ENCODE results near the gene TDP2. TPM values are rescaled to one million over a fixed set of nuclear protein-coding genes. Genes with fewer than 3 reads are reported as not detected.
"Not testable (repeated sequence)": the region's sequence is repeated elsewhere in the genome, so short reads cannot be mapped to it uniquely, and the experiment has no call there.

Gene TDP2
- total RNA-seq, 4 donors from 2014 or later = 25.2 to 44.4 (median 37.6) TPM

GRCh38 chr6:24664046-24664987 is 2.4 kb downstream of the TDP2 start:
- no peak for TF ChIP-seq POLR2A (IDR thresholded peaks at IDR 0.05; ENCODE audit: low read depth)
- Histone ChIP-seq H3K27me3 (no peaks in the 10 kb centered on the region), H3K9me3 (no peaks in the 10 kb centered on the region), H3K27ac (replicated peaks in 1 of 4) (no peak overlapping the region), H3K4me3 (no peak overlapping the region), H3K36me3 (peaks cover 0 to 29% (median 21%) of the 10 kb centered on the region in 4 donors), H3K4me1 (peaks cover 26 to 52% (median 38%) of the 10 kb centered on the region in 4 donors)
- no peak for DNase-seq (ENCODE audit: extremely low spot score)
- intact Hi-C loops (cut with DNase I) = no loop called here
- WGBS = 95% methylated on average over 7 of the region's 7 CpGs

- TF ChIP-seq POLR2AphosphoS5 (IDR thresholded peaks at IDR 0.05) (no peak), CTCF (IDR thresholded peaks at IDR 0.05) (no peak), POLR2A (IDR thresholded peaks at IDR 0.05; ENCODE audit: low read depth) (no peak), EP300 (IDR thresholded peaks at IDR 0.05) (no peak)
- no peak overlapping the region for H3K4me3 ChIP-seq
- H3K27me3 ChIP-seq = no peaks in the 10 kb centered on the region
- no peak overlapping the region for H3K27ac ChIP-seq (replicated peaks in 1 of 4)
- H3K36me3 ChIP-seq = peaks cover 0 to 33% (median 22%) of the 10 kb centered on the region in 4 donors
- no peak for DNase-seq (ENCODE audit: extremely low spot score)
- 92% methylated on average over 1 of the region's 1 CpG for WGBS
- no peaks in the 10 kb centered on the region for H3K9me3 ChIP-seq
- peaks cover 22 to 45% (median 35%) of the 10 kb centered on the region in 4 donors for H3K4me1 ChIP-seq
- intact Hi-C loops (cut with DNase I) = no loop called here
Measured at GRCh38 chr6:24663189-24663588, 3.5 kb downstream of the TDP2 start.

- Histone ChIP-seq H3K9me3 (no peaks in the 10 kb centered on the region), H3K4me1 (peaks cover 14 to 37% (median 26%) of the 10 kb centered on the region in 4 donors), H3K27ac (replicated peaks in 1 of 4) (no peak overlapping the region), H3K4me3 (no peak overlapping the region), H3K27me3 (no peaks in the 10 kb centered on the region), H3K36me3 (peaks cover 0 to 38% (median 22%) of the 10 kb centered on the region in 4 donors)
- intact Hi-C loops (cut with DNase I) = no loop called here
- DNase-seq (ENCODE audit: extremely low spot score) = no peak
- TF ChIP-seq POLR2AphosphoS5 (IDR thresholded peaks at IDR 0.05) = no peak
- no peak for TF ChIP-seq POLR2A (IDR thresholded peaks at IDR 0.05; ENCODE audit: low read depth)
- no peak for TF ChIP-seq CTCF (IDR thresholded peaks at IDR 0.05)
- TF ChIP-seq EP300 (IDR thresholded peaks at IDR 0.05) = no peak
- 95% methylated on average over 10 of the region's 10 CpGs for WGBS
Measured at GRCh38 chr6:24662236-24662635, 4.5 kb downstream of the TDP2 start.

GRCh38 chr6:24661759-24662158 is 4.9 kb downstream of the TDP2 start:
- H3K4me3 ChIP-seq; H3K27me3 ChIP-seq; intact Hi-C loops (cut with DNase I); H3K9me3 ChIP-seq; H3K27ac ChIP-seq (replicated peaks in 1 of 4); DNase-seq (ENCODE audit: extremely low spot score): not testable (repeated sequence)
- 85% methylated on average over 5 of the region's 5 CpGs for WGBS
- Histone ChIP-seq H3K4me1 (peaks cover 14 to 37% (median 26%) of the 10 kb centered on the region in 4 donors), H3K36me3 (peaks cover 0 to 38% (median 24%) of the 10 kb centered on the region in 4 donors)

GRCh38 chr6:24660105-24660504 is 6.6 kb downstream of the TDP2 start:
- no peaks in the 10 kb centered on the region for H3K27me3 ChIP-seq
- no peak overlapping the region for H3K4me3 ChIP-seq
- DNase-seq (ENCODE audit: extremely low spot score) = no peak
- peaks cover 0 to 44% (median 27%) of the 10 kb centered on the region in 4 donors for H3K36me3 ChIP-seq
- peaks cover 4 to 26% (median 17%) of the 10 kb centered on the region in 4 donors for H3K4me1 ChIP-seq
- TF ChIP-seq EP300 (IDR thresholded peaks at IDR 0.05) (no peak), POLR2AphosphoS5 (IDR thresholded peaks at IDR 0.05) (no peak), CTCF (IDR thresholded peaks at IDR 0.05) (no peak), POLR2A (IDR thresholded peaks at IDR 0.05; ENCODE audit: low read depth) (no peak)
- intact Hi-C loops (cut with DNase I) = no loop called here
- H3K9me3 ChIP-seq = no peaks in the 10 kb centered on the region
- H3K27ac ChIP-seq (replicated peaks in 1 of 4) = no peak overlapping the region
- WGBS = 88% methylated on average over 2 of the region's 2 CpGs
